ENCODE results near the gene SLC25A13. TPM values are rescaled to one million over a fixed set of nuclear protein-coding genes. Genes with fewer than 3 reads are reported as not detected.
"Not testable (repeated sequence)": the region's sequence is repeated elsewhere in the genome, so short reads cannot be mapped to it uniquely, and the experiment has no call there.

Gene SLC25A13
- total RNA-seq, 1 donor from 2014 or later: 44.0 TPM

GRCh38 chr7:96300986-96301385, 20.9 kb downstream of the SLC25A13 start:
- DNase-seq (ENCODE audit: low read depth): no peak
- TF ChIP-seq CTCF (IDR thresholded peaks at IDR 0.05; ENCODE audit: insufficient read depth, low read length, poor library complexity, severe bottlenecking): no peak
- H3K4me3 ChIP-seq (ENCODE audit: low read depth, low read length): no peak overlapping the region
- H3K27me3 ChIP-seq (ENCODE audit: control insufficient read depth, insufficient read depth, low read length): no peaks in the 10 kb centered on the region
- no peaks in the 10 kb centered on the region for H3K36me3 ChIP-seq (ENCODE audit: control insufficient read depth, insufficient read depth, low read length)

- no peak for TF ChIP-seq CTCF (IDR thresholded peaks at IDR 0.05; ENCODE audit: insufficient read depth, low read length, poor library complexity, severe bottlenecking)
- no peak for DNase-seq (ENCODE audit: low read depth)
These were observed 21.4 kb downstream of the SLC25A13 start for GRCh38 chr7:96300502-96300901.

GRCh38 chr7:96299496-96299895, 22.4 kb downstream of the SLC25A13 start:
- TF ChIP-seq CTCF (IDR thresholded peaks at IDR 0.05; ENCODE audit: insufficient read depth, low read length, poor library complexity, severe bottlenecking): no peak
- no peaks in the 10 kb centered on the region for H3K36me3 ChIP-seq (ENCODE audit: control insufficient read depth, insufficient read depth, low read length)
- no peak overlapping the region for H3K4me3 ChIP-seq (ENCODE audit: low read depth, low read length)
- H3K27me3 ChIP-seq (ENCODE audit: control insufficient read depth, insufficient read depth, low read length): no peaks in the 10 kb centered on the region
- no peak for DNase-seq (ENCODE audit: low read depth)

More at GRCh38 chr7:96300502-96300901, 21.4 kb downstream of the SLC25A13 start:
- no peaks in the 10 kb centered on the region for H3K27me3 ChIP-seq (ENCODE audit: control insufficient read depth, insufficient read depth, low read length)
- no peaks in the 10 kb centered on the region for H3K36me3 ChIP-seq (ENCODE audit: control insufficient read depth, insufficient read depth, low read length)
- no peak overlapping the region for H3K4me3 ChIP-seq (ENCODE audit: low read depth, low read length)

GRCh38 chr7:96297876-96298275, 24.0 kb downstream of the SLC25A13 start:
- Histone ChIP-seq H3K36me3 (ENCODE audit: control insufficient read depth, insufficient read depth, low read length) (no peaks in the 10 kb centered on the region), H3K4me3 (ENCODE audit: low read depth, low read length) (no peak overlapping the region), H3K27me3 (ENCODE audit: control insufficient read depth, insufficient read depth, low read length) (no peaks in the 10 kb centered on the region)
- no peak for DNase-seq (ENCODE audit: low read depth)
- TF ChIP-seq CTCF (IDR thresholded peaks at IDR 0.05; ENCODE audit: insufficient read depth, low read length, poor library complexity, severe bottlenecking): no peak

GRCh38 chr7:96297446-96297845, 24.5 kb downstream of the SLC25A13 start:
- not testable (repeated sequence) for H3K27me3 ChIP-seq (ENCODE audit: control insufficient read depth, insufficient read depth, low read length); H3K4me3 ChIP-seq (ENCODE audit: low read depth, low read length); H3K36me3 ChIP-seq (ENCODE audit: control insufficient read depth, insufficient read depth, low read length); DNase-seq (ENCODE audit: low read depth)

- not testable (repeated sequence) for H3K4me3 ChIP-seq (ENCODE audit: low read depth, low read length); H3K36me3 ChIP-seq (ENCODE audit: control insufficient read depth, insufficient read depth, low read length); DNase-seq (ENCODE audit: low read depth); H3K27me3 ChIP-seq (ENCODE audit: control insufficient read depth, insufficient read depth, low read length)
These were observed 28.0 kb downstream of the SLC25A13 start for GRCh38 chr7:96293911-96294310.

GRCh38 chr7:96287559-96287958, 34.3 kb downstream of the SLC25A13 start:
- TF ChIP-seq CTCF (IDR thresholded peaks at IDR 0.05; ENCODE audit: insufficient read depth, low read length, poor library complexity, severe bottlenecking): no peak
- DNase-seq (ENCODE audit: low read depth): no peak
- Histone ChIP-seq H3K27me3 (ENCODE audit: control insufficient read depth, insufficient read depth, low read length) (no peaks in the 10 kb centered on the region), H3K4me3 (ENCODE audit: low read depth, low read length) (no peak overlapping the region), H3K36me3 (ENCODE audit: control insufficient read depth, insufficient read depth, low read length) (no peaks in the 10 kb centered on the region)
